GM12878 (cell line): ENCODE data around the gene NPY5R. TPM values are rescaled to one million over a fixed set of nuclear protein-coding genes. Genes with fewer than 3 reads are reported as not detected.

ENCODE experiments used
- ATAC-seq: fragments of 200-7000 bp; cut with Tn5 transposase; 3 replicates; pipeline ENCODE4 v1.9.1; 2020; ENCODE audit warnings: mild to moderate bottlenecking, moderate library complexity
- BruUV-seq: library from RNA; stranded (reverse); fragments of 400-500 nt; replicated peaks from 2 replicates; lab custom pipeline; 2021; lab: Mats Ljungman, UMichigan
- CTCF ChIA-PET: fragments of 300-600 bp; sonication (Branson Sonifier 250); formaldehyde crosslinking; extraction: SDS; loops from one replicate; lab custom pipeline; 2021; ENCODE audit warnings: inconsistent platforms; lab: Yijun Ruan, JAX
- POLR2A ChIA-PET: fragments of 350-600 bp; formaldehyde crosslinking; extraction: SDS; loops from one replicate; lab custom pipeline; 2021; ENCODE audit warnings: inconsistent platforms; lab: Charles Lee
- RAD21 ChIA-PET: fragments of 300-600 bp; sonication (Branson Sonifier 250); formaldehyde crosslinking; loops from one replicate; lab custom pipeline; 2023; ENCODE audit warnings: antibody characterized with exemption; ENCODE audit not compliant: unreplicated experiment; lab: Charles Lee
- SMC1A ChIA-PET: fragments of 300-600 bp; sonication (Branson Sonifier 250); formaldehyde crosslinking; loops from one replicate; lab custom pipeline; 2023; ENCODE audit not compliant: unreplicated experiment, uncharacterized antibody; lab: Charles Lee
- DNase-seq: peaks from one replicate; pipeline ENCODE4 v3.0.0-alpha.2; 2011; ENCODE audit warnings: low read depth, low spot score
- FAIRE-seq: peaks from 3 replicates; lab custom pipeline; 2011; peaks lifted over from hg19 to GRCh38; lab: Jason Lieb, UNC
- H2AFZ ChIP-seq: 2 replicates; pipeline ENCODE4 v1.6.0; 2011; ENCODE audit warnings: low read depth, low read length, control low read depth; ENCODE audit not compliant: control insufficient read depth
- H3K27ac ChIP-seq: 2 replicates; pipeline ENCODE4 v1.5.1; 2011; ENCODE audit warnings: control low read depth; ENCODE audit not compliant: control insufficient read depth, insufficient read depth
- H3K27me3 ChIP-seq, 2 experiments: replicated peaks in 1 of 2; 2 replicates each; pipeline versions ENCODE4 v1.6.0 to v1.6.1; 2011; ENCODE audit warnings: low read length in 1 of 2; ENCODE audit not compliant: control insufficient read depth in 2 of 2, insufficient read depth in 2 of 2
- H3K36me3 ChIP-seq, 2 experiments: 2 replicates each; pipeline ENCODE4 v1.5.1; 2011; ENCODE audit warnings: low read length in 1 of 2; ENCODE audit not compliant: control insufficient read depth in 2 of 2, insufficient read depth in 2 of 2
- H3K4me1 ChIP-seq: 2 replicates; pipeline ENCODE4 v1.6.1; 2011; ENCODE audit warnings: mild to moderate bottlenecking, low read length, moderate library complexity, mixed read lengths; ENCODE audit not compliant: control insufficient read depth, insufficient read depth
- H3K4me2 ChIP-seq: 2 replicates; pipeline ENCODE4 v1.6.0; 2011; ENCODE audit warnings: control low read depth; ENCODE audit not compliant: control insufficient read depth, insufficient read depth
- H3K4me3 ChIP-seq: fragments of 200-600 bp; sonication (generic); 2 replicates; pipeline ENCODE4 v1.5.1; 2016
- H3K79me2 ChIP-seq: 2 replicates; pipeline ENCODE4 v1.6.0; 2011; ENCODE audit warnings: low read length; ENCODE audit not compliant: control insufficient read depth, insufficient read depth
- H3K9ac ChIP-seq: 2 replicates; pipeline ENCODE4 v1.8.0; 2011; ENCODE audit warnings: low read length, control low read depth, mixed read lengths; ENCODE audit not compliant: control insufficient read depth, insufficient read depth
- H3K9me3 ChIP-seq: replicated peaks from 3 replicates; pipeline ENCODE4 v1.5.1; 2011; ENCODE audit warnings: mild to moderate bottlenecking, low read length; ENCODE audit not compliant: control insufficient read depth, insufficient read depth
- H4K20me1 ChIP-seq: 2 replicates; pipeline ENCODE4 v1.6.0; 2011; ENCODE audit not compliant: control insufficient read depth, insufficient read depth
- BMI1 ChIP-seq: fragments of 450-650 bp; IDR thresholded peaks from 2 replicates; pipeline ENCODE4 v1.6.1; 2016; ENCODE audit warnings: mild to moderate bottlenecking, moderate library complexity, borderline replicate concordance
- FOXM1 ChIP-seq: IDR thresholded peaks from 2 replicates; pipeline ENCODE4 v1.6.1; 2012; ENCODE audit warnings: low read depth, mild to moderate bottlenecking, inconsistent platforms, low read length, moderate library complexity
- GABPA ChIP-seq: IDR thresholded peaks from 2 replicates; pipeline ENCODE4 v1.6.1; 2014; ENCODE audit warnings: antibody characterized with exemption, low read depth, mild to moderate bottlenecking, inconsistent platforms
- JUND ChIP-seq: IDR thresholded peaks from 2 replicates; pipeline ENCODE4 v1.6.1; 2012; ENCODE audit warnings: low read depth, mild to moderate bottlenecking, low read length, improper control_type of control experiment, moderate library complexity
- KLF5 ChIP-seq: fragments of 450-650 bp; IDR thresholded peaks from 2 replicates; pipeline ENCODE4 v1.6.1; 2014; ENCODE audit warnings: mild to moderate bottlenecking; ENCODE audit not compliant: partially characterized antibody
- NFYB ChIP-seq: IDR thresholded peaks from 2 replicates; pipeline ENCODE4 v1.6.1; 2011; ENCODE audit warnings: low read depth, mild to moderate bottlenecking, low read length, improper control_type of control experiment, moderate library complexity; ENCODE audit not compliant: insufficient read depth
- PBX3 ChIP-seq: IDR thresholded peaks from 2 replicates; pipeline ENCODE4 v1.6.1; 2011; ENCODE audit warnings: mild to moderate bottlenecking, low read depth, low read length, moderate library complexity; ENCODE audit not compliant: insufficient replicate concordance
- RCOR1 ChIP-seq: conservative IDR thresholded peaks from 2 replicates; pipeline ENCODE4 v1.6.1; 2012; ENCODE audit warnings: low read depth, low read length, improper control_type of control experiment
- YBX1 ChIP-seq: fragments of 450-650 bp; IDR thresholded peaks from 2 replicates; pipeline ENCODE4 v1.6.1; 2016; ENCODE audit warnings: antibody characterized with exemption
- ZNF207 ChIP-seq: fragments of 450-650 bp; IDR thresholded peaks from 2 replicates; pipeline ENCODE4 v1.6.1; 2014; ENCODE audit warnings: antibody characterized with exemption, mild to moderate bottlenecking, borderline replicate concordance
- WGBS: methylation state at CpG from one replicate; pipeline ENCODE4 v1.1.6; 2016; ENCODE audit warnings: low lambda C conversion rate; ENCODE audit not compliant: insufficient replicate concordance, insufficient coverage; ENCODE audit errors: missing lambda C conversion rate; 5-methylcytosine and 5-hydroxymethylcytosine counted together
- in situ Hi-C: fragments of 300-500 bp; cut with MboI; formaldehyde crosslinking; loops from 9 replicates; pipeline ENCODE4 v1.14.3; 2018; ENCODE audit warnings: mixed read lengths
- intact Hi-C: fragments of 100-400 bp; cut with micrococcal nuclease; formaldehyde crosslinking; loops from one replicate; pipeline ENCODE4 v1.14.2; 2022; ENCODE audit not compliant: unreplicated experiment
- polyA plus RNA-seq, 11 experiments: library from polyadenylated mRNA; depleted of rRNA in 4 of 11; unstranded in 6 of 11; stranded (reverse) in 5 of 11; fragments of >200 nt; fragmentation: Nextera tagmentation in 4 of 11; fragmentation: Illumina TruSeq in 1 of 11; extraction: Ambion mirVana in 4 of 11; extraction: Trizol in 1 of 11; gene quantifications; 1 replicate in 1 of 11; 2 replicates in 10 of 11; pipeline versions ENCODE4 v1.2.1 to v1.2.3, GENCODE V29; 2011 to 2016; ENCODE audit warnings: inconsistent platforms in 2 of 11, missing spikeins in 2 of 11, low read depth in 1 of 11
- total RNA-seq, 4 experiments: library from RNA; depleted of rRNA in 3 of 4; stranded (reverse); fragments of >200 nt in 3 of 4; fragmentation: Illumina TruSeq in 1 of 4; extraction: Trizol in 1 of 4; gene quantifications; 2 replicates each; pipeline versions ENCODE4 v1.2.1 to v1.2.3, GENCODE V29; 2013 to 2021
- TF ChIP-seq, protein P1 (sequence below), 3 experiments: IDR thresholded peaks in 2 of 3; conservative IDR thresholded peaks in 1 of 3; 2 replicates each; pipeline ENCODE4 v1.5.1; 2011; ENCODE audit warnings: low read depth in 3 of 3, low read length in 3 of 3, mild to moderate bottlenecking in 3 of 3, control low read depth in 2 of 3, moderate library complexity in 2 of 3, inconsistent platforms in 1 of 3, mixed read lengths in 1 of 3; ENCODE audit not compliant: control insufficient read depth in 2 of 3, insufficient read depth in 1 of 3; ENCODE audit errors: extremely low read depth in 1 of 3
- TF ChIP-seq, protein P2 (sequence below): IDR thresholded peaks from 2 replicates; pipeline ENCODE4 v1.6.1; 2012; ENCODE audit warnings: low read length, inconsistent platforms

NPY5R gene
- total and polyA plus RNA-seq, 10 of the 15 experiments (the other 5 are each of a cell fraction or from before 2014, with no cell fraction given): not detected

- H3K9ac ChIP-seq: no peak overlapping the region
- H3K9me3 ChIP-seq: no peaks in the 10 kb centered on the region
- TF ChIP-seq, protein P1, sequence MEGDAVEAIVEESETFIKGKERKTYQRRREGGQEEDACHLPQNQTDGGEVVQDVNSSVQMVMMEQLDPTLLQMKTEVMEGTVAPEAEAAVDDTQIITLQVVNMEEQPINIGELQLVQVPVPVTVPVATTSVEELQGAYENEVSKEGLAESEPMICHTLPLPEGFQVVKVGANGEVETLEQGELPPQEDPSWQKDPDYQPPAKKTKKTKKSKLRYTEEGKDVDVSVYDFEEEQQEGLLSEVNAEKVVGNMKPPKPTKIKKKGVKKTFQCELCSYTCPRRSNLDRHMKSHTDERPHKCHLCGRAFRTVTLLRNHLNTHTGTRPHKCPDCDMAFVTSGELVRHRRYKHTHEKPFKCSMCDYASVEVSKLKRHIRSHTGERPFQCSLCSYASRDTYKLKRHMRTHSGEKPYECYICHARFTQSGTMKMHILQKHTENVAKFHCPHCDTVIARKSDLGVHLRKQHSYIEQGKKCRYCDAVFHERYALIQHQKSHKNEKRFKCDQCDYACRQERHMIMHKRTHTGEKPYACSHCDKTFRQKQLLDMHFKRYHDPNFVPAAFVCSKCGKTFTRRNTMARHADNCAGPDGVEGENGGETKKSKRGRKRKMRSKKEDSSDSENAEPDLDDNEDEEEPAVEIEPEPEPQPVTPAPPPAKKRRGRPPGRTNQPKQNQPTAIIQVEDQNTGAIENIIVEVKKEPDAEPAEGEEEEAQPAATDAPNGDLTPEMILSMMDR (IDR thresholded peaks at IDR 0.05 in 2 of 3, conservative IDR thresholded peaks at IDR 0.05 in 1 of 3; ENCODE audit: control insufficient read depth in 2 of 3, extremely low read depth in 1 of 3, insufficient read depth in 1 of 3, low read depth in 3 of 3, low read length in 3 of 3): no peak
- no peak for TF ChIP-seq KLF5
- TF ChIP-seq, all 136 proteins: peak for 0
- no peak for ATAC-seq
- no peaks in the 10 kb centered on the region for H3K36me3 ChIP-seq
- WGBS: 2% methylated on average over 3 of the region's 3 CpGs
- H3K79me2 ChIP-seq: no peaks in the 10 kb centered on the region
- intact Hi-C loops (no loop called here), in situ Hi-C loops (no loop called here)
- no peak overlapping the region for H3K4me3 ChIP-seq
- POLR2A ChIA-PET: no interaction called here
- CTCF ChIA-PET: no interaction called here
- H2AFZ ChIP-seq: no peak overlapping the region
- RAD21 ChIA-PET: no interaction called here
- no TSS peak for BruUV-seq
- SMC1A ChIA-PET: no interaction called here
- H3K4me2 ChIP-seq: no peak overlapping the region
- DNase-seq: no peak
- FAIRE-seq: no peak
- H3K4me1 ChIP-seq: no peaks in the 10 kb centered on the region
- no peaks in the 10 kb centered on the region for H3K27me3 ChIP-seq
- H4K20me1 ChIP-seq: no peaks in the 10 kb centered on the region
- no peak overlapping the region for H3K27ac ChIP-seq
These were observed 43.2 kb upstream of the NPY5R start for GRCh38 chr4:163300445-163300844.

- no peaks in the 10 kb centered on the region for H3K79me2 ChIP-seq
- H4K20me1 ChIP-seq: no peaks in the 10 kb centered on the region
- DNase-seq (no peak), ATAC-seq (no peak), FAIRE-seq (no peak)
- no peak overlapping the region for H3K4me3 ChIP-seq
- in situ Hi-C loops: no loop called here
- CTCF ChIA-PET: no interaction called here
- no peaks in the 10 kb centered on the region for H3K36me3 ChIP-seq
- H3K4me1 ChIP-seq: no peaks in the 10 kb centered on the region
- no TSS peak for BruUV-seq
- WGBS: 17% methylated on average over 2 of the region's 2 CpGs
- intact Hi-C loops: no loop called here
- SMC1A ChIA-PET: no interaction called here
- H3K27ac ChIP-seq: no peak overlapping the region
- no peaks in the 10 kb centered on the region for H3K9me3 ChIP-seq
- no peak overlapping the region for H3K9ac ChIP-seq
- no peak overlapping the region for H3K4me2 ChIP-seq
- H3K27me3 ChIP-seq: no peaks in the 10 kb centered on the region
- no peak overlapping the region for H2AFZ ChIP-seq
- POLR2A ChIA-PET: no interaction called here
- RAD21 ChIA-PET: no interaction called here
- TF ChIP-seq PBX3 (no peak), NFYB (no peak), JUND (no peak), FOXM1 (no peak), GABPA (no peak), YBX1 (no peak), BMI1 (no peak), ZNF207 (no peak), RCOR1 (no peak)
- TF ChIP-seq, protein P2, sequence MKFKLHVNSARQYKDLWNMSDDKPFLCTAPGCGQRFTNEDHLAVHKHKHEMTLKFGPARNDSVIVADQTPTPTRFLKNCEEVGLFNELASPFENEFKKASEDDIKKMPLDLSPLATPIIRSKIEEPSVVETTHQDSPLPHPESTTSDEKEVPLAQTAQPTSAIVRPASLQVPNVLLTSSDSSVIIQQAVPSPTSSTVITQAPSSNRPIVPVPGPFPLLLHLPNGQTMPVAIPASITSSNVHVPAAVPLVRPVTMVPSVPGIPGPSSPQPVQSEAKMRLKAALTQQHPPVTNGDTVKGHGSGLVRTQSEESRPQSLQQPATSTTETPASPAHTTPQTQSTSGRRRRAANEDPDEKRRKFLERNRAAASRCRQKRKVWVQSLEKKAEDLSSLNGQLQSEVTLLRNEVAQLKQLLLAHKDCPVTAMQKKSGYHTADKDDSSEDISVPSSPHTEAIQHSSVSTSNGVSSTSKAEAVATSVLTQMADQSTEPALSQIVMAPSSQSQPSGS: no peak
These were observed 40.6 kb upstream of the NPY5R start for GRCh38 chr4:163303069-163303468.
